Nephron (organoid): ENCODE measurements around the gene CACNA1C.

Experiments
- H3K27ac Mint-ChIP-seq, 3 experiments: 2 replicates each; pipeline ENCODE4 v1.8.0; 2020; ENCODE audit warnings: mixed read lengths in 3 of 3, mild to moderate bottlenecking in 2 of 3, moderate library complexity in 1 of 3
- H3K27me3 Mint-ChIP-seq: 2 replicates; pipeline ENCODE4 v1.8.0; 2021; ENCODE audit warnings: low read depth, mild to moderate bottlenecking, moderate library complexity, mixed read lengths
- H3K36me3 Mint-ChIP-seq: 2 replicates; pipeline ENCODE4 v1.8.0; 2020; ENCODE audit warnings: low read depth, mixed read lengths
- H3K4me1 Mint-ChIP-seq: 2 replicates; pipeline ENCODE4 v1.8.0; 2020; ENCODE audit warnings: mixed read lengths
- H3K4me3 Mint-ChIP-seq, 3 experiments: 2 replicates each; pipeline ENCODE4 v1.8.0; 2020; ENCODE audit warnings: mild to moderate bottlenecking in 3 of 3, mixed read lengths in 3 of 3, moderate library complexity in 2 of 3
- H3K9me3 Mint-ChIP-seq: 2 replicates; pipeline ENCODE4 v1.8.0; 2020; ENCODE audit warnings: mixed read lengths
- TF ChIP-seq, protein P1 (sequence below), 3 experiments: fragments of 200-600 bp; sonication (generic); IDR thresholded peaks; one replicate each; pipeline ENCODE4 v1.5.0; 2021; ENCODE audit warnings: antibody characterized with exemption in 3 of 3; ENCODE audit not compliant: unreplicated experiment in 3 of 3

The CACNA1C gene

DNA sequence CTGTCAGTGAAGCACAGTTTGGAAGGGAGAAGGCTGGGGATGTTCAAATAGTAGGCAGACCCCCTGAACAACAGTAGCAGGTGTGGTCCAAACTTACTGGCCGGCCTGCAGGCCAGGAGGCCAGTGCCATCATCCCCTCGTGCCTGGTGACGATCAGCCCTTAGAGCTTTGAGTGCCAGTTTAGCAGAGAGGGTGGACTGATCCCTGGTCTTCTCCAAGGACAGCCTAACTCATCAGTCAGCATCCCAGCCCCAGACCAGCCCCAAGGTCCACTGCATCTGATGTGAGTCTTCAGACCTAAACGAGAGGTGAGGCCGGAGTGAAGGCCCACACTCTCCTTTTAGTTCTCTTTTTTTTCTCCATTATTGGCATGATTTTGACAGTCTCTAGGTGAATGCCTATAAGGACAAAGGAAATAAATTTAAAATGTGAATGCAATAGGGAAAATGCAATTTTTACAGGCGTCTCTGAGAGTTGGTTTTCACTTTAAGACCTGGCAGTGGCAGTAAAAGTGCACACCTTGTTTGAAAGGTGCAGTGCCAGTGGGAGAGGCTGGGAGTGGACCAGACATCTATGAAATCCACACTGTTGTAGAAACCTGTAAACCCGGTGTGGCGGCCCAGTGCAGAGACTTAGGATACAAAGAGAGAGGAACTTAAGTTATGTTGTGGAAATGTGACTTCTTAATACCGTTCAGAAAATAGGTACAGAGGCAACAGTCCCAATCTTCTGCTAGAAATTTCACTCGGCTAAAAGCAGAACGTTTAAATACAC is 311.2 kb downstream of the CACNA1C start:
- Mint-ChIP-seq H3K36me3 (no peaks in the 10 kb centered on the region), H3K27me3 (no peaks in the 10 kb centered on the region), H3K27ac (no peak overlapping the region), H3K4me3 (no peak overlapping the region), H3K4me1 (peaks cover 25% of the 10 kb centered on the region), H3K9me3 (peaks cover 5% of the 10 kb centered on the region)
- TF ChIP-seq, protein P1, sequence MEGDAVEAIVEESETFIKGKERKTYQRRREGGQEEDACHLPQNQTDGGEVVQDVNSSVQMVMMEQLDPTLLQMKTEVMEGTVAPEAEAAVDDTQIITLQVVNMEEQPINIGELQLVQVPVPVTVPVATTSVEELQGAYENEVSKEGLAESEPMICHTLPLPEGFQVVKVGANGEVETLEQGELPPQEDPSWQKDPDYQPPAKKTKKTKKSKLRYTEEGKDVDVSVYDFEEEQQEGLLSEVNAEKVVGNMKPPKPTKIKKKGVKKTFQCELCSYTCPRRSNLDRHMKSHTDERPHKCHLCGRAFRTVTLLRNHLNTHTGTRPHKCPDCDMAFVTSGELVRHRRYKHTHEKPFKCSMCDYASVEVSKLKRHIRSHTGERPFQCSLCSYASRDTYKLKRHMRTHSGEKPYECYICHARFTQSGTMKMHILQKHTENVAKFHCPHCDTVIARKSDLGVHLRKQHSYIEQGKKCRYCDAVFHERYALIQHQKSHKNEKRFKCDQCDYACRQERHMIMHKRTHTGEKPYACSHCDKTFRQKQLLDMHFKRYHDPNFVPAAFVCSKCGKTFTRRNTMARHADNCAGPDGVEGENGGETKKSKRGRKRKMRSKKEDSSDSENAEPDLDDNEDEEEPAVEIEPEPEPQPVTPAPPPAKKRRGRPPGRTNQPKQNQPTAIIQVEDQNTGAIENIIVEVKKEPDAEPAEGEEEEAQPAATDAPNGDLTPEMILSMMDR (IDR thresholded peaks at IDR 0.05; ENCODE audit: unreplicated experiment in 3 of 3): no peak

- Mint-ChIP-seq H3K9me3 (peaks cover 5% of the 10 kb centered on the region), H3K27ac (no peak overlapping the region), H3K4me1 (peaks cover 18% of the 10 kb centered on the region), H3K4me3 (no peak overlapping the region), H3K36me3 (no peaks in the 10 kb centered on the region), H3K27me3 (no peaks in the 10 kb centered on the region)
- TF ChIP-seq, protein P1 (IDR thresholded peaks at IDR 0.05; ENCODE audit: unreplicated experiment in 3 of 3): no peak
These were observed 311.9 kb downstream of the CACNA1C start for GRCh38 chr12:2364631-2365051.

- Mint-ChIP-seq H3K4me1 (peaks cover 14% of the 10 kb centered on the region), H3K9me3 (peaks cover 5% of the 10 kb centered on the region), H3K36me3 (no peaks in the 10 kb centered on the region), H3K27me3 (no peaks in the 10 kb centered on the region), H3K27ac (no peak overlapping the region), H3K4me3 (no peak overlapping the region)
- TF ChIP-seq, protein P1 (IDR thresholded peaks at IDR 0.05; ENCODE audit: unreplicated experiment in 3 of 3): no peak
These were observed 313.9 kb downstream of the CACNA1C start for GRCh38 chr12:2366711-2367110.

- H3K4me1 Mint-ChIP-seq: peaks cover 11% of the 10 kb centered on the region
- peaks cover under 1% of the 10 kb centered on the region for H3K9me3 Mint-ChIP-seq
- peaks cover 5% of the 10 kb centered on the region for H3K27me3 Mint-ChIP-seq
- TF ChIP-seq, protein P1 (IDR thresholded peaks at IDR 0.05; ENCODE audit: unreplicated experiment in 3 of 3): no peak
- H3K27ac Mint-ChIP-seq: no peak overlapping the region
- no peak overlapping the region for H3K4me3 Mint-ChIP-seq
- H3K36me3 Mint-ChIP-seq: no peaks in the 10 kb centered on the region
These were observed 319.4 kb downstream of the CACNA1C start for GRCh38 chr12:2372178-2372577.

- peaks cover 16% of the 10 kb centered on the region for H3K4me1 Mint-ChIP-seq
- TF ChIP-seq, protein P1 (IDR thresholded peaks at IDR 0.05; ENCODE audit: unreplicated experiment in 3 of 3): no peak
- no peaks in the 10 kb centered on the region for H3K36me3 Mint-ChIP-seq
- no peak overlapping the region for H3K4me3 Mint-ChIP-seq
- no peak overlapping the region for H3K27ac Mint-ChIP-seq
- no peaks in the 10 kb centered on the region for H3K9me3 Mint-ChIP-seq
- peaks cover 5% of the 10 kb centered on the region for H3K27me3 Mint-ChIP-seq
These were observed 319.9 kb downstream of the CACNA1C start for GRCh38 chr12:2372735-2373134.

DNA sequence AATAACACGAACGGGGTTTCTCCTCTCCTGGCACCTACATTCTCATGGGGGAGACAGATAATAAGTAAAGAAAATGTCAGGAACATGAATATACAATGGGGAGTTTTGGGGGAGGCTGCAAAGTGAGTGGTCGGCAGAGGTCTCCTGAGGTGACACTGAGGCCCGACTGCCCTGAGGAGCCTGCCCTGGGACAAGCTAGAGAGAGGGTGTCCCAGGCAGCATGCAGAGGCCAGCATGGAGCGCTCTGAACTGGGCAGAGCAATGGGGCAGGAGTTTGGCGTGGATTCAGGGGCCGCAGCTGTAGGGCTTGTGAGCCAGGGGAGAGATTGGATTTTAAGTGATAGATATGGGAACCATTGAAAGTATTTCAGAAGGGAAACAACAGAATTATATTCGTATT is 320.5 kb downstream of the CACNA1C start:
- H3K27me3 Mint-ChIP-seq: peaks cover 7% of the 10 kb centered on the region
- no peaks in the 10 kb centered on the region for H3K36me3 Mint-ChIP-seq
- TF ChIP-seq, protein P1 (IDR thresholded peaks at IDR 0.05; ENCODE audit: unreplicated experiment in 3 of 3): no peak
- H3K9me3 Mint-ChIP-seq: no peaks in the 10 kb centered on the region
- peaks cover 20% of the 10 kb centered on the region for H3K4me1 Mint-ChIP-seq
- no peak overlapping the region for H3K4me3 Mint-ChIP-seq
- H3K27ac Mint-ChIP-seq: no peak overlapping the region
